T-helper 1 cell treated with Interleukin-12 subunit alpha and Interleukin-12 subunit beta and Interleukin-4 antibody, amounts not matched to agents 30 μg/mL and 1 μg/mL, for 36 hours (primary cell): ENCODE measurements around the gene SEZ6.

ENCODE experiments used
- H3K27ac Mint-ChIP-seq: one replicate; pipeline ENCODE4 v1.8.0; 2021; ENCODE audit warnings: mild to moderate bottlenecking, mixed read lengths
- H3K27me3 Mint-ChIP-seq: one replicate; pipeline ENCODE4 v1.8.0; 2021; ENCODE audit warnings: low read depth, mixed read lengths
- H3K36me3 Mint-ChIP-seq: one replicate; pipeline ENCODE4 v1.8.0; 2021; ENCODE audit warnings: low read depth, mixed read lengths
- H3K4me1 Mint-ChIP-seq: one replicate; pipeline ENCODE4 v1.8.0; 2021; ENCODE audit warnings: low read depth, mixed read lengths
- H3K4me3 Mint-ChIP-seq: one replicate; pipeline ENCODE4 v1.8.0; 2021; ENCODE audit warnings: mild to moderate bottlenecking, moderate library complexity, mixed read lengths
- H3K9me3 Mint-ChIP-seq: one replicate; pipeline ENCODE4 v1.8.0; 2021; ENCODE audit warnings: mixed read lengths

The SEZ6 gene

DNA sequence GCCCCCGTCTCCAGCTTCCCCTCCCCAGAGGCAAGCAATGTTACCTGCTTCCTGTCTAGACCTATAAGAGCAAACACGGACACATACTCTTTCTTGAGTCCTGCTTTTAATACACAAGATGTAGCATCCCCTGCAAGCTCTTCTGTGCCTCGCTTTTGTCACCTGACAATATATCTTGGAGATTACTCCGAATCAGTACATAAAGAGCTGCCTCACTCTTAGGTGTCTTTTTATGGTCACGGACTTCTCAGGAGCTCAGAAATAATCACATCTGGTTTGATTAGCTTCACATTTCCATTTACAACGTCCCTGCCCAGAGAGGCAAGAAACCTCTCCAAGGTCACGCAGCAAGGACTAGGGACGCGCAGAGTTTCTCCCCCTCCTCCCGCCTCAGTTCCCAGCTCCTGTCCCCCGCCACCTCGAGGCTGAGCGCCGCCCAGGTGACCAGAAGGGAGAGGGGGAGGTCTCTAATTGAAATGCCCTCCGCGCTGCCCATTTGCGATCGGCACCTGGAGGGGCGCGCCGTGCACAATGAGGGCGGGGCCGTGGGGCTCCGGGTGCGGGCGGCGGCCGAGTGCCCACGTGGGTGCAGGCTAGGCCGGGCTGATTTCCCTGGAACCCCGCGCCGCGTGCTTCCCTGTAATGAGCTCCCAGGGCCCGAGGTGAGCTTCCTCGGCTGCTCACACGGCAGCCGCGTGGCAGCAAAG is 13.8 kb upstream of the SEZ6 start:
- H3K9me3 Mint-ChIP-seq = no peaks in the 10 kb centered on the region
- H3K27me3 Mint-ChIP-seq = peaks cover 55% of the 10 kb centered on the region
- no peak overlapping the region for H3K4me3 Mint-ChIP-seq
- no peak overlapping the region for H3K27ac Mint-ChIP-seq
- peaks cover 1% of the 10 kb centered on the region for H3K36me3 Mint-ChIP-seq
- H3K4me1 Mint-ChIP-seq = peaks cover 6% of the 10 kb centered on the region

- Mint-ChIP-seq H3K36me3 (peaks cover 1% of the 10 kb centered on the region), H3K27ac (no peak overlapping the region), H3K4me3 (no peak overlapping the region), H3K4me1 (peaks cover 6% of the 10 kb centered on the region), H3K9me3 (no peaks in the 10 kb centered on the region), H3K27me3 (peaks cover 59% of the 10 kb centered on the region)
Measured at GRCh38 chr17:29018788-29019474, 13.1 kb upstream of the SEZ6 start.

DNA sequence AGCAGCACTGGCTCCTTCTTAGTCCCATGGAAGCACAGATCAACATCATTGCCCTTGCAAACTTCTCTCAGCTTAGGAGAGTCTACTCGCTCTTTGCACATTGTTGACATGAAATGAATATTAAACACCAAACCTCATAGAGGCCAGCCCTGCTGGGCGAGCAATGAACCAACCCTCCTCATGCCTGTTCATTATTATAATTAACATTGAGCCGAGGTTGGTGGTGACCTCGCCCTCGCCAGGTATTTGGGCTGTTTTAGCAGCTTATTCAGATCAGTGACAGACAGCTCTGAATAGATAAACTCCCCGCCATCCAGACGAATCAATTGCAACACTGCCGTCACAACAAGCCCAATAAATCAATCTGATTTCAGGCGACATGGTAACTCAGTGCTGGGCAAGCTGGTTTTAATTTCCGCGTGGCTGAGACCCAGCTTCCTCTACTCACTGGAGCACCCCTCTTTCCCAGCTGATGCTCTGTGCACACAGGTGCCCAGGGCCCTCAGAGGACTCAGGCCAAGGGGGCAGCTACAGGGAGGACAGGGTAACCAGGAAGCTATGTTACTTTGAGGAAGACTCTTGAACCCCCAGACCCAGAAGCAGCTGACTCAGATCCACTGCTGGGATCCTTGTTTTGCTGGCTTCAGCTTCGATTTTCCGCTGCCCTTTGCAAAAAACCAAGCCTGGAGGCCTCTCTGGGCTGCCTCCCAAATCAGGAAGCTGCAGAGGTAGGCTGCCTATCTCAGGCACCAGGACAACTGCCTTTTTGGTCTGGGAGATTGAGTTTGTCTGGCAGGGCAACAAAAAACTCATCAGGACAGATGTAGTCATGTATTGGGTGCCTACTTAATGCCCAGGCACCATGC is 10.7 kb upstream of the SEZ6 start:
- Mint-ChIP-seq H3K27me3 (peaks cover 41% of the 10 kb centered on the region), H3K4me1 (peaks cover 6% of the 10 kb centered on the region), H3K9me3 (no peaks in the 10 kb centered on the region), H3K4me3 (no peak overlapping the region), H3K27ac (no peak overlapping the region), H3K36me3 (peaks cover 1% of the 10 kb centered on the region)

DNA sequence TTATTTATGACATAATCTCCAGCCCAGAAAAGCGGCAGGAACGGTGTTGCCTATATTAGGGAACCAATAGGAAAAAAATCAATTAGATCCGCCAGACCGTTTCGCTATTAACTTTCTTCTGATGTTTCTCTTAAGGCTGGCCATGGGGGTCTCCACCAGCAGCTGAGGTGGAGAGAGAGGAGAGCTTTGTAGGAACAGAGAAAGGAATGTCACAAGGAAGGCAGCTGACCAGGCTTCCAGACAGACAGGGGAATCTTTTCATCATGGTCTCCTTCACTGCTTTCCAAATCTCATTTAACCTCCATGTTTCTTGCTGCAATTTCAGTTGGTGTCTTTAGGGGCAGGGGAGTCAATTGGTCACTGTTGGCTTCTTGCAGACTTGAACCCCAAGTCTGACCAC is 8.9 kb upstream of the SEZ6 start:
- H3K4me3 Mint-ChIP-seq = no peak overlapping the region
- H3K36me3 Mint-ChIP-seq = no peaks in the 10 kb centered on the region
- no peak overlapping the region for H3K27ac Mint-ChIP-seq
- peaks cover 38% of the 10 kb centered on the region for H3K27me3 Mint-ChIP-seq
- no peaks in the 10 kb centered on the region for H3K9me3 Mint-ChIP-seq
- H3K4me1 Mint-ChIP-seq = peaks cover 4% of the 10 kb centered on the region

DNA sequence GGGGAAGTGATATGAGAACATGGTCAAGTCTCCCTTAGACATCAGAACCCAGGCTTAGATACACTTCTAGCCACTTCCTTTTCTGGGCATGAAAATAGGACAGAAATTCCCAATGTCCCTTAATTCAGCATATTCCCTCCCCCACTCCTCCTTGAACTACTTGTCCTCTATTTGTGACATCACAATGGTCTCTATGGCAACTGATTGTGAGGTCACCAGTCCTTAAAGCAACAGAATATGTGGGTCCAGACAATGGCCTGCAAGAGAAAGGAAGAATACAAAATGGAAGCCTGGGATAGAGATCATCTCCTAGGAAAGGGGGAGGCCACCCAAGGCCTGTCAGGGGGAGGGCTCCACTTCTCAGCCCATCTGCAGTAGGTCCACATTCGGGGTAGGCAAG is 6.7 kb upstream of the SEZ6 start:
- Mint-ChIP-seq H3K9me3 (no peaks in the 10 kb centered on the region), H3K4me1 (no peaks in the 10 kb centered on the region), H3K27me3 (peaks cover 37% of the 10 kb centered on the region), H3K36me3 (no peaks in the 10 kb centered on the region), H3K27ac (no peak overlapping the region), H3K4me3 (no peak overlapping the region)

GRCh38 chr17:29010586-29010985 is 4.8 kb upstream of the SEZ6 start:
- peaks cover 43% of the 10 kb centered on the region for H3K27me3 Mint-ChIP-seq
- H3K4me1 Mint-ChIP-seq = peaks cover 3% of the 10 kb centered on the region

DNA sequence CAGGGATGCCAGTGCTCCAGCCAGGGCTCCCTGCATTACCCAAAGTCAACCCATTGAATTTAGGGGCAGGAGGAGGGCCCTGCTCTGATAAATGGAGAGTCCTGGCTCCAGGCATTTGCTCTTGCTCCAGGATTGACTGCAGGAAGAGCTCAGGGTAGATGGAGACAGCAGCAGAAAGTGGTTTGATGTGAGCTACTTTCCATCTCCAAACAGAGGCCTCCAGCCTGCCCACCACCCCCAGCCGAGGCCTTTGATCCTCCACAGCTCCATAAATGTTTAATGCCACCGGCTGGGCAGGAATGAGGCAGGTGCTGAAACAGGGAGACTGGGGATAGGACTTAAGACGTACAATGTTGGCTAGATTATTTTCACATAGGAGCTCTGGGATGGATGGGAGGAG is 4.3 kb upstream of the SEZ6 start:
- Mint-ChIP-seq H3K27ac (no peak overlapping the region), H3K4me3 (no peak overlapping the region), H3K4me1 (peaks cover 3% of the 10 kb centered on the region), H3K9me3 (no peaks in the 10 kb centered on the region), H3K27me3 (peaks cover 46% of the 10 kb centered on the region), H3K36me3 (no peaks in the 10 kb centered on the region)

More at GRCh38 chr17:29010586-29010985, 4.8 kb upstream of the SEZ6 start:
- no peak overlapping the region for H3K27ac Mint-ChIP-seq
- H3K4me3 Mint-ChIP-seq = no peak overlapping the region
- no peaks in the 10 kb centered on the region for H3K36me3 Mint-ChIP-seq
- H3K9me3 Mint-ChIP-seq = no peaks in the 10 kb centered on the region

- Mint-ChIP-seq H3K36me3 (no peaks in the 10 kb centered on the region), H3K4me1 (peaks cover 3% of the 10 kb centered on the region), H3K27me3 (peaks cover 57% of the 10 kb centered on the region), H3K4me3 (no peak overlapping the region), H3K9me3 (no peaks in the 10 kb centered on the region), H3K27ac (no peak overlapping the region)
Measured at GRCh38 chr17:29008591-29008990, 2.8 kb upstream of the SEZ6 start.

DNA sequence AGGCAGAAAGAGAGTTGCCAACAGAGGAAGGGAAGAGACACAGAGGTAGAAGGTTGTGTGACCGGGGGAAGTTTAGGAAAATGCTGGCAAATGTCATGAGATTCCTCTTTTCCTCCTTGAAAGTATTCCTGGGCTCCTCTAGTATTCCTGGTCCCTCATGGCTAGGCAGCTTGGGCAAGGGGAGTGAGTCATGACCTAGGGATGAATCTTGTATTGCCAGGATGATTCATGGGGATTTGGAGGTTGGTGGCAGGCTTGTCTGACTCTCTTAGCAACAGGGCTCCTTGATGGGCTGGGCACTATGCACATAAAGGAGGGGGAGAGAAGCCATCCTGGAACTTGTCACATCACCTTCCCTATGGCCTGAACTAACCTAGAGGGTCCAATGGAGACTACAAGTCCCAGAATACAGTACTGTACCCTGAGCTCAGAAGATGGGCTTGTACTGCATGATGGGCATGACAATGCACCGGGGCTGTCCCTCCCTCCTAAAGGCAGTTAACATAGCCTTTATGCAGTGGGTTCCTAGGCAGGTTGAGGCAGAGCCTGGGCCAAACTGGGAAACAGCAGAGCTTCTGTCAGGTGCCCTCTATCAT is 2.1 kb upstream of the SEZ6 start:
- Mint-ChIP-seq H3K27ac (no peak overlapping the region), H3K4me3 (no peak overlapping the region), H3K4me1 (peaks cover 3% of the 10 kb centered on the region), H3K36me3 (no peaks in the 10 kb centered on the region), H3K9me3 (no peaks in the 10 kb centered on the region), H3K27me3 (peaks cover 61% of the 10 kb centered on the region)

DNA sequence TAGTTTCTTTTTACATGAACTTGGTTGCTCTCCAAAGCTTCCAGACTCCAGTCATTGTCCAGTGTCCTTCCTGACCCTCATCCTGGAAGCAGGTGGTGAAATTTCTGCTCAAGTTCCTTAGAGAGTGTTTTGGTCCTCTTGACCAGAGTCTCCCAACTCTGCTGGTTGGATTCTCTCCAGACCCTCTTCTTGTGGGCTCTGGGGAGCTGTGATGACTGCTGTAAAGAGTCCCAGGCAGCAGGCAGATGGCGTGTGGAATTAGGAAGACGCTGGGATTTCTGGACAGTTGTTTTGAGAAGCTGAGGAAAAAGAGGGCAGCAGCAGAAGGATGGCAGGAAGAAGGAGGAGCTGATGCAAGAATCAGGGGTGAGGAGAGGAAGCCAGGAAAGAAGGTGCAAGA is 1.6 kb upstream of the SEZ6 start:
- peaks cover 3% of the 10 kb centered on the region for H3K4me1 Mint-ChIP-seq
- H3K27me3 Mint-ChIP-seq = peaks cover 65% of the 10 kb centered on the region
- no peaks in the 10 kb centered on the region for H3K36me3 Mint-ChIP-seq
- H3K27ac Mint-ChIP-seq = no peak overlapping the region
- no peaks in the 10 kb centered on the region for H3K9me3 Mint-ChIP-seq
- no peak overlapping the region for H3K4me3 Mint-ChIP-seq

- no peak overlapping the region for H3K4me3 Mint-ChIP-seq
- no peaks in the 10 kb centered on the region for H3K36me3 Mint-ChIP-seq
- H3K27ac Mint-ChIP-seq = no peak overlapping the region
- peaks cover 3% of the 10 kb centered on the region for H3K4me1 Mint-ChIP-seq
- H3K9me3 Mint-ChIP-seq = no peaks in the 10 kb centered on the region
- H3K27me3 Mint-ChIP-seq = peaks cover 59% of the 10 kb centered on the region
Measured at GRCh38 chr17:29004081-29004692, 1.6 kb downstream of the SEZ6 start.

DNA sequence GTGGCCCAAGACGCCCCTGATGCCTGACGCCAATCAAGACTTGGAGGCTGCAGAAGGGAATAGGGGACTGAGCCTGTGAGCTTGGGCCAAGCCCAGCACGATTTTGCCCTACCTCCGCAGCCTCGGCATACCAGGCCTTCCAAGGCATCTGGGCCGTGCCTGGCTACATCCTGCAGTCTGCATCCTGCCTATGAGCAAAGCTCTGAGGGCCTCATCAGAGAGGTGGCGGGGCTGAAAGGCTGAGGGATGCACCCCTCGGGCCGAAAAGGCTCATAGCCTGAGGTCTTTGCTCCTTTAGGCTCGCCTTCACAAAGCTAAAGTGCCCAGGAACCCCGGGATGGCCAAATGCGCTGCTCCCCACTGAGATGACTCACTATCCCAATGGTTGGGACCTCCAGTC is 2.5 kb downstream of the SEZ6 start:
- Mint-ChIP-seq H3K27me3 (peaks cover 57% of the 10 kb centered on the region), H3K4me3 (no peak overlapping the region)

DNA sequence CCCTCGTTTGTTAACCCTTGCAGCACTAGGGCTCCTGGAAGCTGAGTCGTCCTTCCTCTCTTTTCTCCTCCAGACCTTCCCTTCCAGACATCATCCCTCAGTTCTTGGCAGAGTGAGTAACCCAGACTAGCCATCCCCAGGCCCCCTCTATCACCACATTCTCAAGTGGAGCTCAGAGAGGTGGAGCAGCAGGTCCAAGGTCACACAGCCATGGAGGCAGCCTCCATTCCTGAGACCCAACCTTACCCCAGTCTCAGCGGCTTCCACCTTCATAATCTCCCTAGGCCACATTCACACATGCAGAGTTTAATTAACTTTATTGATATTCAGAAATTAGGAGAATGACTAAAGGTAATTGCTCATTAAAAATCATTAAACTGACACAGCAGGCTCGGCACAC is 3.0 kb downstream of the SEZ6 start:
- Mint-ChIP-seq H3K27ac (no peak overlapping the region), H3K9me3 (no peaks in the 10 kb centered on the region), H3K27me3 (peaks cover 55% of the 10 kb centered on the region), H3K4me3 (no peak overlapping the region), H3K36me3 (no peaks in the 10 kb centered on the region), H3K4me1 (peaks cover 3% of the 10 kb centered on the region)

More for the DNA sequence above, 2.5 kb downstream of the SEZ6 start:
- Mint-ChIP-seq H3K36me3 (no peaks in the 10 kb centered on the region), H3K4me1 (peaks cover 3% of the 10 kb centered on the region), H3K9me3 (no peaks in the 10 kb centered on the region), H3K27ac (no peak overlapping the region)

DNA sequence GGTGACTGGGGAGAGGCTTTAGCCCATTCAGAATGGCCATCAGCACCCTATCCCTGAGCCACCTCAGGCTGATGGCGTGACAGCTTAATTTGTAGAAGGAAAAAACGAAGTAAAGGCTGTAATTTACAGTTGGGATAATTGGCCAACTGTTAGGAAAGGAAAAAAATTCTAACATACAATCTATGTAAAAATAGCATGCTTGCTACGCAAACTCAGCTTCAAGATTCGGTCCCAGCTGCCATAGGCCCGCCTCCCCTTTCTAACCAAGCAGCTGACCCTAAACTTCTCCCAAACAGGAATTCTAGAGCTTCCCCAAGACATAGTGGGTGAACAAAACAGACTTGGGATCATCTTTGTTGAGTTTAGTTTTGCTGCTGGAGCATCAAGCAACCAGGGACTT is 4.9 kb downstream of the SEZ6 start:
- Mint-ChIP-seq H3K4me3 (no peak overlapping the region), H3K27me3 (peaks cover 43% of the 10 kb centered on the region)

More for the DNA sequence above, 4.9 kb downstream of the SEZ6 start:
- no peak overlapping the region for H3K27ac Mint-ChIP-seq
- no peaks in the 10 kb centered on the region for H3K36me3 Mint-ChIP-seq
- H3K9me3 Mint-ChIP-seq = no peaks in the 10 kb centered on the region
- no peaks in the 10 kb centered on the region for H3K4me1 Mint-ChIP-seq
